ENCODE measurements around the gene KLHL17. TPM values are rescaled to one million over a fixed set of nuclear protein-coding genes. Genes with fewer than 3 reads are reported as not detected.

KLHL17 gene
- total RNA-seq, 1 donor from 2014 or later = 28.3 TPM

GRCh38 chr1:996851-997712, 36.7 kb downstream of the KLHL17 start:
- intact Hi-C loops (cut with micrococcal nuclease) = no loop called here

GRCh38 chr1:997713-997992, 37.3 kb downstream of the KLHL17 start:
- intact Hi-C loops (cut with micrococcal nuclease) = no loop called here

- intact Hi-C loops (cut with micrococcal nuclease) = no loop called here
Measured at GRCh38 chr1:997993-998744, 37.8 kb downstream of the KLHL17 start.

GRCh38 chr1:998745-998994, 38.3 kb downstream of the KLHL17 start:
- intact Hi-C loops (cut with micrococcal nuclease) = no loop called here

- intact Hi-C loops (cut with micrococcal nuclease) = no loop called here
Measured at GRCh38 chr1:998995-999724, 38.8 kb downstream of the KLHL17 start.

GRCh38 chr1:999725-1000356, 39.5 kb downstream of the KLHL17 start, which contains the start of gene HES4:
TSS of gene HES4 (minus strand) at chr1:1000097. CDS start at chr1:999973, 124 bp downstream.
- intact Hi-C loops (cut with micrococcal nuclease) = loop anchor here (1.0 kb wide), 2 partner anchors 13 to 40 kb away; partner anchors contain the start of gene ISG15

GRCh38 chr1:1000357-1001056, 40.1 kb downstream of the KLHL17 start:
- intact Hi-C loops (cut with micrococcal nuclease) = loop anchor here (1.0 kb wide), 2 partner anchors 13 to 40 kb away; partner anchors contain the start of gene ISG15

- intact Hi-C loops (cut with micrococcal nuclease) = no loop called here
Measured at GRCh38 chr1:1001057-1001783, 40.8 kb downstream of the KLHL17 start.

- intact Hi-C loops (cut with micrococcal nuclease) = no loop called here
Measured at GRCh38 chr1:1003618-1004419, 43.4 kb downstream of the KLHL17 start.

- intact Hi-C loops (cut with micrococcal nuclease) = no loop called here
Measured at GRCh38 chr1:1004420-1004779, 44.0 kb downstream of the KLHL17 start.

- intact Hi-C loops (cut with micrococcal nuclease) = no loop called here
Measured at GRCh38 chr1:1004780-1005697, 44.7 kb downstream of the KLHL17 start.

GRCh38 chr1:1005774-1006304, 45.5 kb downstream of the KLHL17 start:
- intact Hi-C loops (cut with micrococcal nuclease) = no loop called here

GRCh38 chr1:1006305-1007159, 46.1 kb downstream of the KLHL17 start:
- intact Hi-C loops (cut with micrococcal nuclease) = no loop called here

GRCh38 chr1:1010131-1010530, 49.7 kb downstream of the KLHL17 start:
- intact Hi-C loops (cut with micrococcal nuclease) = loop anchor here (5.0 to 10.0 kb wide), 3 partner anchors 45 to 297 kb away; partner anchors contain the start of genes ACAP3, KLHL17, PLEKHN1 and PUSL1

- intact Hi-C loops (cut with micrococcal nuclease) = loop anchor here (5.0 to 10.0 kb wide), 3 partner anchors 47 to 296 kb away; partner anchors contain the start of genes ACAP3, KLHL17, PLEKHN1 and PUSL1
Measured at GRCh38 chr1:1011396-1011949, 51.1 kb downstream of the KLHL17 start.

GRCh38 chr1:1012736-1013104, 52.3 kb downstream of the KLHL17 start:
- intact Hi-C loops (cut with micrococcal nuclease) = loop anchor here (1.0 to 10.0 kb wide), 8 partner anchors 12 to 363 kb away; partner anchors contain the start of genes ACAP3, AURKAIP1, C1orf159 and DVL1
